Caki2 (cell line): ENCODE data around the gene CRHR1. TPM values are rescaled to one million over a fixed set of nuclear protein-coding genes. Genes with fewer than 3 reads are reported as not detected.

ENCODE experiments used
- DNase-seq: peaks from one replicate; pipeline ENCODE4 v3.0.0-alpha.2; 2015; ENCODE audit warnings: low read depth
- in situ Hi-C: cut with HindIII; loops from 2 replicates; pipeline ENCODE4 v1.10.0; 2016; ENCODE audit warnings: low sequenced_read_pairs, low pct_unique_long_range_greater_than_20kb, mixed read lengths
- total RNA-seq: library from RNA; depleted of rRNA; stranded (reverse); fragments of >200 nt; shearing (Covaris generic); gene quantifications from 2 replicates; pipeline ENCODE4 v1.2.3, GENCODE V29; 2014; ENCODE audit warnings: low replicate concordance

Gene CRHR1
- total RNA-seq, 1 experiment from 2014 or later = 5.1 TPM

DNA sequence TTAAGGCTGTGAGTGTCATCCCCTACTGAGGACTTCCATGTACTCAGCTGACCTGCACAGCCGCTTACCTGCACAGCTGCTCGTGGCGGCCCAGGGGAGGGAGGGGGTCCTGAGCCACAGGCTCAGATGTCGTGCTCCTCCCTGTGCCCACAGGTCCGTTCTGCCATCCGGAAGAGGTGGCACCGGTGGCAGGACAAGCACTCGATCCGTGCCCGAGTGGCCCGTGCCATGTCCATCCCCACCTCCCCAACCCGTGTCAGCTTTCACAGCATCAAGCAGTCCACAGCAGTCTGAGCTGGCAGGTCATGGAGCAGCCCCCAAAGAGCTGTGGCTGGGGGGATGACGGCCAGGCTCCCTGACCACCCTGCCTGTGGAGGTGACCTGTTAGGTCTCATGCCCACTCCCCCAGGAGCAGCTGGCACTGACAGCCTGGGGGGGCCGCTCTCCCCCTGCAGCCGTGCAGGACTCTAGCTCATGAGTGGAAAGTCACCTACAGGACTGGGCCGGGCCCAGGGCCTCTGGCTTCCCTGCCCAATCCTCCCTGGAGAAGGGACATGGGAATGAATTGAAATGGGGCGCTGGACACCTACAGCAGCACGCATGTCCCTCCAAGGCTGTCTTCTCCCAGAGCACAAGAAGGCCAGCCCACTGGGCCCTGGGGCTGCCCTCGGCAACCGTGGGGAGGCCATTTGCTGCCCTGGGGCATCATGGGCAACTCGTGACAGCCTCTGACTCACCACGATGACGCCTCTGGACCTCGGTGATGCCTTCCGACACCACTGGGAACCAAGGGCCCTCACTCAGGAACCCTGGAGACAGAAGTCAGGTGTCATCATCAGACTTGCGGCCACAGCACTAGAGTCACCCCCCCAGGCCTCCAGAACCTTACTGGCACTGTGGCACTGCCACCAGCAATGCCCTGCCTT is 50.6 kb downstream of the CRHR1 start:
- in situ Hi-C loops = no loop called here
- no peak for DNase-seq

DNA sequence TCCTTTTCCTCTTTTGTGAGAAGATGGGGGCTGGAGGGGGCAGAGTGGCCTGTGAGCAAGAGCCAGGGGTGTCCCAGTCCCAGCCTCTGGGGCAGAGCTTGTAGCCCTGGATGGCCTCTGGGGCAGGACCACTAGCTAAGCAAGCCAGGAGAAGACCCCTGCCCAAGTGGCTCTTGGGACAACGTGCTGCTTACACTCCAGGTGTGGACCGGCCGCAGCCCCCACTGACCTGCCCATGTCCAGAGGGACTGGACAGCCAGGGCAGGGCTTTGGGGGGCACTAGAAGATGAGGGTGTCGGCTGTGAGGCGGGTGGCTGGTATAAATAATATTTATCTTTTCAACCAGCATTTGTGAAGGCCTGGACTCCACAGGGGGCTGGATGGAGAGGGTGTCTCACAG is 51.4 kb downstream of the CRHR1 start:
- in situ Hi-C loops = no loop called here
- DNase-seq = no peak

DNA sequence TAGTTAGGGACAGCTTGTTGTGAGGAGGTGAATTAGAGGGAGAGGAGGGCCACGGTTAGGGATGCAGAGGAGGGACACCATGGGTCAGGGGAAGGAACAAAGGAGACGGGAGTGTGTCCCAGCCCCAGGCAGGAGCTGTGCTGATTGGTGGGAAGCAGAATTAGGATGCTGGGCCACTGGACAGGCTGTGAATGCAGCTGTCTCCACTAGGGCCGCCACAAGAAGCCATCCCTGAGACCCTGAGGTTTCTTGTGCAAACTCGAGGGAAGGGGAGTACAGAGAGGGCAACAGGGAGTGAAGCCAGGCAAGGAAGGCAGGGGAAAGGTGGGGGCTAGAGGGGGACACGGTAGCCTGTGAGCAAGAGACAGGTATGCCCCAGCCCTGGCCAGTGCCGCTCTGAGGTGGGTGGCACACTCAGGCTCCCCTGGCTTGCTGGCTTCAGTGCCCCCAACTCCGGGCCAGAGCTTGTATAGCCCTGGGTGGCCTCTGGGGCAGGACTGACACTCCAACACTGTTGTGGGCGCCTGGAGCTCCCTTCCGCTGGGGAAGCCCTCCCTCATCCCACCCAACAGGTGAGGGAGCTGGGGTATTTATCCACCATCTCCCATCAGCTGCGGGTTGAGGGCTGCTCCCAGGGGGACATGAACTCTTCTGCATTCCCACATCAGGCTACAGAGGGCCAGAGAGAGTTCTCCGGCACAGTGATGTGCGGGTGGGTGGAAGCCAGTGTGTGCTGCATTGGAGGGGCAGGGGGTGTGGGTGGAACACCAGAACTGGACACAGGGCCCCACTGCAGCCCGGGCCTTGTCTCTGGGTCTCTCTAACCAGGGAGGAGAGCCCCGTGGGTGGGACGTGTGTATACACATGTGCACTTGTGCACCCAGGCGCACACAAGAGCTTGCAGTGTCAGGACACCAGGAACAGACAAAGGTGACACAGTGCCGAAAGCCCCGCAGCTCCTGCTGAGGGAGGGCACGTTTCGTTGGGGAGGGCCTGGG is 52.2 kb downstream of the CRHR1 start:
- in situ Hi-C loops = no loop called here
- no peak for DNase-seq

DNA sequence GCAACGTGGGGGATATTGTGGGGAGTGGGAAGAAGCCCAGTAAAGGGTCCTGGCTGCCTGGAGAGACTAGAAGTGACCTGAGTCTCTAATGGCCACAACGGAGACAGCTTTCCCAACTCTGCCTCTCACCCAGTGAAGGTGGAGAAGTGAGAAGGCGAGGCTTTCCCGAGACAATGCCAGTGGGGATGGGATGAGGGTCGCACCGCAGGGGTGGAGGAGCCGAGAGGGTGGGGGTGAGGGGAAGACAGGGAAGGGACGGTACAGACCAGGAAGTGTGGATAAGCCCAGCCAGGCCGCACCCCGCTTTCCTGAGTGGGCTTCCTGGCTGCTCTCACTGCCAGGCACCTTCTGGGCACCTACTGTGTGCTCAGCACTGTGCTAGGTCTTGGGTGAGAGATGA is 53.1 kb downstream of the CRHR1 start:
- in situ Hi-C loops = no loop called here
- DNase-seq = no peak

DNA sequence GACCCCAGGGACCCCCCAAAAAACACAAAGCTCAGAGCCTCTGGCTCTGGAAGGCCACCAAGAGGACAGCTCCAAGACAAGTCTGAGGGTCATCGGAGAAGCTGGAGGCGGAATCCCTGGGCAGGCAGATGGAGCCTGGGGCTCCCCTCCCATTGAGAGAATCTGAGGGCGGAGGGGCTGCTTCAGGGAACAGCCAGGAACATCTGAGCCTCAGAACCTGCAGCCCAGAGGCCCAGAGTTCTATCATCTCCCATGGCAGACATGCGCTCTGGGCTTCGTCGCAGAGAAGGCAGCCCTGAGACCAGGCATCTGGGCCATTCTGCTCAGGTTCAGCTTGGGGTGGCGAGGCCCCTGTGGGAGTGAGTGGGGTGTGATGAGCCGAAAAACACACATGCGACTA is 53.5 kb downstream of the CRHR1 start:
- DNase-seq = no peak
- in situ Hi-C loops = no loop called here

DNA sequence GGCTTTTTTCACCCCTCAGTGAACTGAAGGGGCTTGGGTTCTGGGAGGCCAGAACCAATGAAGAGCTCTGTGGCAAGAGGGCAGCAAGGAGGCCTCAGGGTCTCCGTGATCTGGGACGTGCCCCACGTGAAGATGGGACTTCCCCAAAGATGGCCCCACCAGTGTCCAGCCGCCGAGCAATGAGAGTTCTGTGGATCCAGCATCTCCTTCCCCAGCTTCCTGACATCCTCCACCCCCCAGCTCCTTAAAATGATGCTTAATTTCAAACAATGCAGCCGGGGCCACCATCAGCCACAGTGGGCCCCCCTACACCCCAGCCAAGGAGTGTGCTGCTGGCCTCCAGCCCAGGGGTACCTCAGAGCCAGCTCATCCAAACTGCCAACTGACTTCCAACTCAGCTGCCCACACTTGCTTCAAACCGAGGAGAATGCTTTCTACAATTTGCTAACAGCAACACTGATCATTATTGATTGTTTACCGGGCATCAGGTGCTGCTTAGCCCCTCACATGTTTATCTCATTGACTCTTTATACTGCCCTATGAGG is 54.7 kb downstream of the CRHR1 start:
- in situ Hi-C loops = no loop called here
- no peak for DNase-seq

DNA sequence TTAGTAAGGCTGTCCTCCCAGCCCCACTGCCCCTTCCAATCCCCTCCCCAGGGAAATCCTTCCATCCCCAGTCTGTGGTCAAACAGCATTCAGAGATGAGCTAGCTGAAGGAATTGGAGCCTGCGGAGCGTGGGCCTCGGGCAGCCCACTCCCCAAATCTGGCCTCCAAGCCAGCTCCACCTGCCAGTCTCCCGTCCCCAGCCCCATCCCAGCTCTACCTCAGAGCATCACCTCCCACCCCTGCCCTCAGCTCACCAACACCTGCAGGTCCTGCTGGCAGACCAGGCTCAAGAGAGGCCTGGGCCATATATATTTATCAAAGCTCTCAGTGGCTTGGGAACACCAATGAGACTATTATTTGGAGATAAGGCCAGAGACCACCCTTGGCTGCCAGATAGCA is 55.3 kb downstream of the CRHR1 start:
- in situ Hi-C loops = no loop called here
- no peak for DNase-seq

DNA sequence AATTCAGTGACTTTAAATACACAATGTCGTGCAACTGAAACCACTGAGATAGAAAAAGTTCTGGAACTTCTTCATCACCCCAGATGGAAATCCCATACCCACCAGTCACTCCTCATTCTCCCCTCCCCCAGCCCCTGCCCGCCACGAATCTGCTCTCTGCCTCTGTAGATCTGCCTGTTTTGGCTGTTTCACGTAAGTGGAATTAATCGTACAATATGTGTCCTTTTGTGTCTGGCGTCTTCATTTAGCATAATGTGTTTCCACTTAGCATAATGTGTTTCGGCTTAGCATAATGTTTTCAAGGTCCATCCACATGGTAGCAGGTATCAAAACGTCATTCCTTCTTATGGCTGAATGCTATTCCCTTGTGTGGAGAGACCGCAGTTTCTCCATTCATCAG is 57.1 kb downstream of the CRHR1 start:
- in situ Hi-C loops = no loop called here
- no peak for DNase-seq

DNA sequence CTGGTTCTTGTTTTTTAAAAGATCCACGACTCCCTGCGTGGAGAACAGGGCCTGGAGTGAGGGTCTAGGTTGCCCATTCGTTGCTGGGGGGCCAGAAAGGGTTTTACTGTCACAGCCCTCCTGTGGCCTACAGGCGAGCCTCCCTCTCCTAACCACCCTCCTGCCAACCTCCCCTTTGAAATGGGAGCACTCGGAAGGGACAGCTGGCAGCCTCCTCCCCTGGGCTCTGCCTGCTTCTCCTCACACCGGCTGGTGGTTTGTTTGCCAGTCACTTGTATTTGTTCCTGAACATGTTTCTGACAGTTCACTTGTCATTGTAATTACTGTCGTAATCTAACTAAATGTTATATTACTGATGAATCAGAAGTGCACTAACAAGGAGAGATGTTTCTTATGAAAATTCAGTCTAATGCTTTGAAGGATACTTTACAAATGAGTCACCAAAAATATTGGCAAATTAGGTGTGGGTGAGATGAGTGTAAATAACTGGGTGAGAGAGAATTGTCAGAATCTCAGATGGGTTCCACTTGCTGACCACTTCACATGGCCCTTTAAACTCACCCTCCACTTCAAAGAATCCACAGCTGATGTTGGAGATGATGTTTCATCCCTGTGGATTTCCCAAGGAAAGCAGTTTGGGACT is 57.9 kb downstream of the CRHR1 start:
- in situ Hi-C loops = no loop called here
- no peak for DNase-seq

DNA sequence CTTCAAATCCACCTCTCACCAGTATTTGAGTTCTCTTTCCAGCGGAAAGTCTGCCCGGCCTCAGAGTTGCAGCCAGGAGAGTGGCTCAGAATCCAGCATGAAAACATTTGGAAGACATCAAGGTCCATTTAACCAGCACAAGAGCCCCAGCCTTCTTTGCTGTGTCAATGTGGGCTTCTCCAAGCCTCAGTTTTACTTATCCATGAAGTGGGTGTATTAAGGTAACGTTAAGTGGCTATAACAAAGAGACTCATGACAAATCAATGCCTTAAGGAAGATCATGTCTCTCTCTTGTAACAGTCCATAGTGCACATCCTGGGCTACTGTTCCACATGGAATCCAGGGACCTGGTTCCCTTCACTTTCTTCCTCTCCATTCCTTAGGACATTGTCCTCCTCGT is 59.6 kb downstream of the CRHR1 start:
- in situ Hi-C loops = no loop called here
- no peak for DNase-seq

DNA sequence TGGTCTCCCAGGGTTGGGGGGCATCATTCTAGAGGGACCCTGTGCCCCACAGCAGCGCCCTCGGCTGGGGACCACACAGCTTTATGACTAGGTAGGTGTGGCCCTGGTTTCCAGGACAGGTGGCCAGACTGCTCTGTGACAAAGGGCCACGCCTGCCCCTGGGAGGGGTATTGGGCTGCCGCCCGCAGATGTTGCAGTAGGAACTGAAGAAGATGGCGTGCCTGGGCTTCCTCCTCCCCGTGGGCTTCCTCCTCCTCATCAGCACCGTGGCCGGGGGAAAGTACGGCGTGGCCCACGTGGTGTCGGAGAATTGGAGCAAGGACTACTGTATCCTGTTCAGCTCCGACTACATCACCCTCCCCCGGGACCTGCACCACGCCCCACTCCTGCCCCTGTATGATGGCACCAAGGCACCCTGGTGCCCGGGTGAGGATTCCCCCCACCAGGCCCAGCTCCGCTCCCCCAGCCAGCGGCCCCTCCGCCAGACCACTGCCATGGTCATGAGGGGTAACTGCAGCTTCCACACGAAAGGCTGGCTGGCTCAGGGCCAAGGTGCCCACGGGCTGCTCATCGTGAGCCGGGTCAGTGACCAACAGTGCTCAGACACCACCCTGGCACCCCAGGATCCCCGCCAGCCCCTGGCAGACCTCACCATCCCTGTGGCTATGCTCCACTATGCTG is 60.7 kb downstream of the CRHR1 start, which contains the start of gene SPPL2C:
TSS of gene SPPL2C (plus strand) at position 187 of the 681 bp plus-strand sequence. CDS start at position 213, 26 bp downstream.
- in situ Hi-C loops = no loop called here
- DNase-seq = no peak

DNA sequence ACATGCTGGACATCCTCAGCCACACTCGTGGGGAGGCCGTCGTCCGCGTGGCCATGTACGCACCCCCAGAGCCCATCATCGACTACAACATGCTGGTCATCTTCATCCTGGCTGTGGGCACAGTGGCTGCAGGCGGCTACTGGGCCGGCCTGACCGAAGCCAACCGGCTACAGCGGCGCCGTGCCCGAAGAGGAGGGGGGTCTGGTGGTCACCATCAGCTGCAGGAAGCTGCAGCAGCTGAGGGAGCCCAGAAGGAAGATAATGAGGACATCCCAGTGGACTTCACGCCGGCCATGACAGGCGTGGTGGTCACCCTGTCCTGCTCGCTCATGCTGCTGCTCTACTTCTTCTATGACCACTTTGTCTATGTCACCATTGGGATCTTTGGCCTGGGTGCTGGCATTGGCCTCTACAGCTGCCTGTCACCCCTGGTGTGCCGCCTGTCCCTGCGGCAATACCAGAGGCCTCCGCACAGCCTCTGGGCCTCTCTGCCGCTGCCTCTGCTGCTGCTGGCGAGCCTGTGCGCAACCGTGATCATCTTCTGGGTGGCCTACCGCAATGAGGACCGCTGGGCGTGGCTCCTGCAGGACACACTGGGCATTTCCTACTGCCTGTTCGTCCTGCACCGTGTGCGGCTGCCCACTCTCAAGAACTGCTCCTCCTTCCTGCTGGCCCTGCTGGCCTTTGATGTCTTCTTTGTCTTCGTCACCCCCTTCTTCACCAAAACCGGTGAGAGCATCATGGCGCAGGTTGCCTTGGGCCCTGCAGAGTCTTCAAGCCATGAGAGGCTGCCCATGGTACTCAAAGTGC is 61.5 kb downstream of the CRHR1 start:
- DNase-seq = no peak
- in situ Hi-C loops = no loop called here

DNA sequence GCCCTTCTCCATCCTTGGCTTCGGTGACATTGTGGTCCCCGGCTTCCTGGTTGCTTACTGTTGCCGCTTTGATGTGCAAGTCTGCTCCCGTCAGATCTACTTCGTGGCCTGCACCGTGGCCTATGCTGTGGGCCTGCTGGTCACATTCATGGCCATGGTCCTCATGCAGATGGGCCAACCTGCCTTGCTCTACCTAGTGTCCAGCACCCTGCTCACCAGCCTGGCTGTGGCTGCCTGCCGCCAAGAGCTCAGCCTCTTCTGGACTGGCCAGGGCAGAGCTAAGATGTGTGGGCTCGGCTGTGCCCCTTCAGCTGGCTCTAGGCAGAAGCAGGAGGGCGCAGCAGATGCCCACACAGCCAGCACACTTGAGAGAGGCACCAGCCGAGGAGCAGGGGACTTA is 62.1 kb downstream of the CRHR1 start:
- DNase-seq = no peak
- in situ Hi-C loops = no loop called here

DNA sequence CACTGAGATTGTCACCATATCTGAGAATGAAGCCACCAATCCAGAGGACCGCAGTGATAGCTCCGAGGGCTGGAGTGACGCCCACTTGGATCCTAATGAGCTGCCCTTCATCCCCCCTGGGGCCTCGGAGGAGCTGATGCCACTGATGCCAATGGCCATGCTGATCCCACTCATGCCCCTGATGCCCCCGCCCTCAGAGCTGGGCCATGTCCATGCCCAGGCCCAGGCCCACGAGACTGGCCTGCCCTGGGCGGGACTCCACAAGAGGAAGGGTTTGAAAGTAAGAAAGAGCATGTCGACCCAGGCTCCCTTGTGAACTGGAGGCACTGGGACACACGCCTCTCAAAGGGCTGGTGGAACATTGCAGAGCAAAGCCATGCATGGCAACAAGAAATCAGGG is 62.5 kb downstream of the CRHR1 start:
- no peak for DNase-seq
- in situ Hi-C loops = no loop called here

DNA sequence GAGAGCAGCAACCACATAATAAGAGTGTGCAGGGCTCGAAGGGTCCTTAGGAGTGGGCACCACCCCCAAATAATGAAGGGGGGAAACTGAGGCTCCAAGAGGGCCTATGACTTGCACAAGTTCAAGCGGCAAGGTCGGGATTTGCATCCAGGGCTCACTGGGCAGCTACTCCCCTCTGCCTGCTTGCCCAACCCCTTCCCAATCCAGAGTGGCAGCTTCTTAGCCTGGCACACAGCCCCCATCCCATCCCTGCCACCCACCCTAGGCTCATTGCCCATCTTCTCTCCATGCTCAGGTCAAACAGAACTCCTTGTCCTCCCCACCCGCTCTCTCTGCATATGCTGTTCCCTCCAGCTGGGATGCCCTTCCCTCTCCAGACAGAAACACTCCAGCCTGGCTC is 63.0 kb downstream of the CRHR1 start:
- no peak for DNase-seq
- in situ Hi-C loops = no loop called here

DNA sequence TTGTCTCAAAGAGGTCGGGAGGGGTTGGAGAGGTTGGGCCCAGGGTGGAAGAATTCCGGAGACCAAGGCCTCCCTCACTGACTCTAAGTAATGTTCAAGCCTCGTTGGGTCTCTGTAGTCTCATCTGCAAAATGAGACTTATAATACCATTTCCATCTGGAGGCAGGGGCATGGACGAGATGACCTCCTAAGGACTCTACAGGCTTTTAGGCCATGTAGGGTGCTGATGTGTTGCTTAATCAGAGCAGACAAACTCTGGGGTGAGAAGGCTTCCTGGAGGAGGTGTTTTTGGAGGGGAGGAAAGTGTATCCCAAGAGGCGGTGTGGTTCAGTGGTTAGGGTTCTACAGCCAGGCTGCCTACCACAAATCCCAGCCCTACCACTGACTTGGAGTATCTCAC is 63.6 kb downstream of the CRHR1 start:
- DNase-seq = no peak
- in situ Hi-C loops = no loop called here

DNA sequence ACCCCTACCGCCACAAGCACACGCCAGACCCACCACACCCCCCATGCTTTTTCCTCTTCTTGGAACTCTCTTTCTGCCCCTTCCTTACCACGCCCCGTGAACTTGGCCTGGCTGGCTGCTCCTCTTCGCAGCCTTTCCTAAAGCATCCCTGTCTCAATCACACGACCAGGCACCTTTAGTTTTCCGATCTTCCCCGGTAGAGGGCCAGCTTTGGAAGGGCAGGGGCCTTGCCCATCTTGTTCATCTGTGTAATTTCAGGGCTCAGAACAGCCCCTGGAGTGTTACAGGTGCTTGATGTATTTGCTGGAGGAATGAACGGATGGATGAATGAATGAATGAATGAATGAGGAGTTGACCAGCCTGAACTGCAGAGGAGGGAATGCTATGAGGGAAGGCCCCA is 64.3 kb downstream of the CRHR1 start:
- DNase-seq = no peak
- in situ Hi-C loops = no loop called here
